NCI-H460 (cell line): ENCODE data around the gene TYROBP. TPM values are rescaled to one million over a fixed set of nuclear protein-coding genes. Genes with fewer than 3 reads are reported as not detected.
"Not testable (repeated sequence)": the region's sequence is repeated elsewhere in the genome, so short reads cannot be mapped to it uniquely, and the experiment has no call there.

ENCODE experiments used
- DNase-seq: peaks from one replicate; pipeline ENCODE4 v3.0.0-alpha.2; 2016; ENCODE audit warnings: low read depth; ENCODE audit errors: extremely low read depth
- total RNA-seq: library from RNA; depleted of rRNA; stranded (reverse); fragments of >200 nt; shearing (Covaris generic); gene quantifications from 2 replicates; pipeline ENCODE4 v1.2.3, GENCODE V29; 2014

The TYROBP gene
- total RNA-seq, 1 experiment from 2014 or later, result 0.64 TPM

GRCh38 chr19:35901854-35902661 is 6.0 kb downstream of the TYROBP start, which contains the start of gene HCST:
TSS of gene HCST (plus strand) at chr19:35902529. CDS start at chr19:35902594, 65 bp downstream.
- DNase-seq, result no peak

GRCh38 chr19:35901055-35901644 is 6.9 kb downstream of the TYROBP start:
- DNase-seq, result no peak

- DNase-seq, result peak; percentile 65
Observed at GRCh38 chr19:35899547-35900214, 8.4 kb downstream of the TYROBP start.

- DNase-seq, result no peak
Observed at GRCh38 chr19:35898499-35898809, 9.6 kb downstream of the TYROBP start.

- no peak for DNase-seq
Observed at GRCh38 chr19:35897706-35898451, 10.2 kb downstream of the TYROBP start.

- no peak for DNase-seq
Observed at GRCh38 chr19:35896643-35897040, 11.5 kb downstream of the TYROBP start.

- DNase-seq, result no peak
Observed at GRCh38 chr19:35895911-35896642, 12.0 kb downstream of the TYROBP start.

GRCh38 chr19:35894342-35894741 is 13.8 kb downstream of the TYROBP start:
- no peak for DNase-seq

- not testable (repeated sequence) for DNase-seq
Observed at GRCh38 chr19:35891819-35892218, 16.3 kb downstream of the TYROBP start.

- no peak for DNase-seq
Observed at GRCh38 chr19:35890113-35890650, 17.9 kb downstream of the TYROBP start.

GRCh38 chr19:35889370-35890112 is 18.6 kb downstream of the TYROBP start:
- no peak for DNase-seq

- no peak for DNase-seq
Observed at GRCh38 chr19:35888398-35888797, 19.7 kb downstream of the TYROBP start.

- no peak for DNase-seq
Observed at GRCh38 chr19:35887197-35887596, 20.9 kb downstream of the TYROBP start.

GRCh38 chr19:35885904-35886303 is 22.2 kb downstream of the TYROBP start:
- no peak for DNase-seq

GRCh38 chr19:35885225-35885738 is 22.8 kb downstream of the TYROBP start:
- DNase-seq, result no peak

GRCh38 chr19:35883882-35884281 is 24.2 kb downstream of the TYROBP start:
- DNase-seq, result no peak

- peak; percentile 80 for DNase-seq
Observed at GRCh38 chr19:35882114-35882832, 25.8 kb downstream of the TYROBP start.

GRCh38 chr19:35879770-35880317 is 28.3 kb downstream of the TYROBP start:
- DNase-seq, result peak; percentile 88
